ENCODE measurements around the gene RAB1A.
A peak's percentile ranks its signal among the peaks of the same experiment; 100 is the strongest.

- no peak for TF ChIP-seq CTCF (IDR thresholded peaks at IDR 0.05)
- TF ChIP-seq EP300 (IDR thresholded peaks at IDR 0.05), result no peak
- peak in 1 of 4 donors; percentile 45 for TF ChIP-seq POLR2A (IDR thresholded peaks at IDR 0.05)
- peak in 1 of 2 donors; percentile 18 for TF ChIP-seq POLR2AphosphoS5 (IDR thresholded peaks at IDR 0.05)
Observed at GRCh38 chr2:65130664-65131175, 814 bp upstream of the RAB1A start.

Measured in upper lobe of left lung (tissue), 4 donors.